Transverse colon (tissue), 4 donors: ENCODE data around the gene ZDHHC17.

Source experiments
- CTCF ChIP-seq, 5 experiments: fragments of 200-600 bp in 3 of 5; fragments of 450-650 bp in 2 of 5; sonication (generic) in 3 of 5; IDR thresholded peaks; 1 replicate in 2 of 5; 2 replicates in 3 of 5; pipeline ENCODE4 v1.5.1; 2016 to 2017; ENCODE audit warnings: antibody characterized with exemption in 5 of 5, inconsistent platforms in 3 of 5, mild to moderate bottlenecking in 2 of 5, moderate library complexity in 1 of 5
- EP300 ChIP-seq: sonication (generic); formaldehyde crosslinking; IDR thresholded peaks from one replicate; pipeline ENCODE4 v1.6.1; 2017; ENCODE audit warnings: antibody characterized with exemption, low read depth
- POLR2A ChIP-seq: fragments of 450-650 bp; IDR thresholded peaks from one replicate; pipeline ENCODE4 v1.6.1; 2016; ENCODE audit warnings: antibody characterized with exemption, mild to moderate bottlenecking, moderate library complexity
- POLR2AphosphoS5 ChIP-seq, 3 donors: sonication (generic); formaldehyde crosslinking; IDR thresholded peaks; one replicate each; pipeline ENCODE4 v1.6.1; 2016; ENCODE audit warnings: antibody characterized with exemption in 3 of 3

- TF ChIP-seq CTCF (IDR thresholded peaks at IDR 0.05) (no peak), POLR2A (no peak), POLR2AphosphoS5 (IDR thresholded peaks at IDR 0.05) (no peak), EP300 (no peak)
These were observed 135.6 kb downstream of the ZDHHC17 start for GRCh38 chr12:76899522-76899921.
